IPS DF 6.9 (cell line): ENCODE measurements around the gene TIPIN.
A peak's percentile ranks its signal among the peaks of the same experiment; 100 is the strongest.

Experiments
- DNase-seq: peaks from one replicate; pipeline ENCODE4 v3.0.0-alpha.2; 2013; ENCODE audit warnings: low read depth, low spot score
- H3K27ac ChIP-seq: one replicate; pipeline ENCODE4 v1.5.1; 2013; ENCODE audit warnings: low read length, control low read depth
- H3K27me3 ChIP-seq: 2 replicates; pipeline ENCODE4 v1.6.1; 2013; ENCODE audit warnings: mild to moderate bottlenecking, low read length; ENCODE audit not compliant: control insufficient read depth, insufficient read depth
- H3K36me3 ChIP-seq: 2 replicates; pipeline ENCODE4 v1.6.1; 2013; ENCODE audit warnings: low read length; ENCODE audit not compliant: control insufficient read depth, insufficient read depth
- H3K4me1 ChIP-seq: 2 replicates; pipeline ENCODE4 v1.6.1; 2013; ENCODE audit warnings: low read length; ENCODE audit not compliant: control insufficient read depth, insufficient read depth
- H3K4me3 ChIP-seq: 2 replicates; pipeline ENCODE4 v1.5.1; 2013; ENCODE audit warnings: mild to moderate bottlenecking, low read length
- H3K9me3 ChIP-seq: 2 replicates; pipeline ENCODE4 v1.6.1; 2013; ENCODE audit warnings: low read length, inconsistent platforms; ENCODE audit not compliant: control insufficient read depth, insufficient read depth
- WGBS: extraction: QIAGEN DNeasy Blood & Tissue Kit; methylation state at CpG from one replicate; pipeline ENCODE4 v1.1.7; 2013; ENCODE audit warnings: mixed read lengths, missing lambda C conversion rate; ENCODE audit not compliant: insufficient read length, insufficient coverage; 5-methylcytosine and 5-hydroxymethylcytosine counted together

Gene TIPIN, protein sequence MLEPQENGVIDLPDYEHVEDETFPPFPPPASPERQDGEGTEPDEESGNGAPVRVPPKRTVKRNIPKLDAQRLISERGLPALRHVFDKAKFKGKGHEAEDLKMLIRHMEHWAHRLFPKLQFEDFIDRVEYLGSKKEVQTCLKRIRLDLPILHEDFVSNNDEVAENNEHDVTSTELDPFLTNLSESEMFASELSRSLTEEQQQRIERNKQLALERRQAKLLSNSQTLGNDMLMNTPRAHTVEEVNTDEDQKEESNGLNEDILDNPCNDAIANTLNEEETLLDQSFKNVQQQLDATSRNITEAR

GRCh38 chr15:66356359-66357236 lies at the start of gene TIPIN:
Gene TIPIN (minus strand): TSS chr15:66356685. CDS start chr15:66352947, 3,738 bp downstream.
- Histone ChIP-seq H3K27ac (no peak within 1 kb of the TSS), H3K4me3 (peak within 1 kb of the TSS; percentile 68; the same call in 1 of the 2 replicates), H3K27me3 (no peaks in the 10 kb centered on the region), H3K4me1 (no peaks in the 10 kb centered on the region), H3K9me3 (no peaks in the 10 kb centered on the region), H3K36me3 (no peaks in the 10 kb centered on the region)
- no CpG with 5 or more reads among the region's 51 CpGs for WGBS
- peak; percentile 85 for DNase-seq

- H3K4me1 ChIP-seq = peaks cover 4% of the 10 kb centered on the region; the same call in 1 of the 2 replicates
- WGBS = no CpG with 5 or more reads among the region's 3 CpGs
- no peaks in the 10 kb centered on the region for H3K9me3 ChIP-seq
- H3K27me3 ChIP-seq = no peaks in the 10 kb centered on the region
- no peak overlapping the region for H3K4me3 ChIP-seq
- DNase-seq = no peak
- H3K36me3 ChIP-seq = no peaks in the 10 kb centered on the region
- H3K27ac ChIP-seq = peak overlapping the region; percentile 19
Observed at GRCh38 chr15:66405615-66406014, 49.1 kb upstream of the TIPIN start.

GRCh38 chr15:66405007-66405406 lies 48.5 kb upstream of the TIPIN start:
- DNase-seq = no peak
- H3K9me3 ChIP-seq = no peaks in the 10 kb centered on the region
- no peaks in the 10 kb centered on the region for H3K27me3 ChIP-seq
- H3K4me3 ChIP-seq = no peak overlapping the region
- no CpG with 5 or more reads among the region's 2 CpGs for WGBS
- H3K27ac ChIP-seq = peak overlapping the region; percentile 19
- H3K36me3 ChIP-seq = no peaks in the 10 kb centered on the region
- peaks cover 4% of the 10 kb centered on the region; the same call in 1 of the 2 replicates for H3K4me1 ChIP-seq

- peak; percentile 83 for DNase-seq
- Histone ChIP-seq H3K9me3 (no peaks in the 10 kb centered on the region), H3K36me3 (no peaks in the 10 kb centered on the region), H3K27me3 (no peaks in the 10 kb centered on the region), H3K4me1 (peaks cover 4% of the 10 kb centered on the region; the same call in 1 of the 2 replicates), H3K4me3 (no peak overlapping the region), H3K27ac (peak overlapping the region; percentile 19)
- WGBS = no CpG with 5 or more reads among the region's 7 CpGs
Observed at GRCh38 chr15:66404532-66404931, 48.0 kb upstream of the TIPIN start.

GRCh38 chr15:66404122-66404521 lies 47.6 kb upstream of the TIPIN start:
- no peak for DNase-seq
- Histone ChIP-seq H3K27me3 (no peaks in the 10 kb centered on the region), H3K4me3 (no peak overlapping the region), H3K9me3 (no peaks in the 10 kb centered on the region), H3K4me1 (peaks cover 4% of the 10 kb centered on the region; the same call in 1 of the 2 replicates), H3K36me3 (no peaks in the 10 kb centered on the region), H3K27ac (no peak overlapping the region)
- no CpG with 5 or more reads among the region's 8 CpGs for WGBS

DNA sequence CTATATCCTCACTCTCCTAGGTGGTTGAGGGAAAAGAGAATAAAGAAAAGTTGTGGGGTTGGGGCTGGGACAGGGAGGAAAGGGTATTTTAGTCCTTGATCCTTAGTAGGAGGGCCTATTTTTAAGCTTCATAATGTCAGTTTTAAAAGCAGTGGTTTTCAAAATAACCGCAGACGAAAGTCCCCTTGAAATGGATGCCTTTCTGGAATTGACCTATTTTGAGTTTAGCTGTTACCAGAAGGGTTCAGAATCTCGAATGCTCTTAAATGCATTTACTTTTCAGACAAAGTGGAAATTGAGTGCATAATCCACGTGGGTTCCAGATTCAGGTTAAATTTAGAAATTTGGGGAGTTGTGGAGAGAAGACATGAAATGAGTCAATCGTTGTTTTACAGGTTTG lies 46.8 kb upstream of the TIPIN start:
- no peak for DNase-seq
- no peak overlapping the region for H3K27ac ChIP-seq

GRCh38 chr15:66402761-66403284 lies 46.3 kb upstream of the TIPIN start:
- Histone ChIP-seq H3K9me3 (no peaks in the 10 kb centered on the region), H3K27me3 (no peaks in the 10 kb centered on the region), H3K36me3 (no peaks in the 10 kb centered on the region), H3K27ac (no peak overlapping the region), H3K4me3 (no peak overlapping the region), H3K4me1 (peaks cover 1% of the 10 kb centered on the region; the same call in 1 of the 2 replicates)
- DNase-seq = no peak
- no CpG with 5 or more reads among the region's 3 CpGs for WGBS

More for the DNA sequence above, 46.8 kb upstream of the TIPIN start:
- Histone ChIP-seq H3K36me3 (no peaks in the 10 kb centered on the region), H3K27me3 (no peaks in the 10 kb centered on the region), H3K4me1 (peaks cover 1% of the 10 kb centered on the region; the same call in 1 of the 2 replicates), H3K9me3 (no peaks in the 10 kb centered on the region), H3K4me3 (no peak overlapping the region)
- WGBS = no CpG with 5 or more reads among the region's 5 CpGs

- Histone ChIP-seq H3K4me3 (no peak overlapping the region), H3K27me3 (no peaks in the 10 kb centered on the region), H3K27ac (no peak overlapping the region), H3K9me3 (no peaks in the 10 kb centered on the region), H3K36me3 (no peaks in the 10 kb centered on the region), H3K4me1 (peaks cover 1% of the 10 kb centered on the region; the same call in 1 of the 2 replicates)
- no CpG with 5 or more reads among the region's 8 CpGs for WGBS
- no peak for DNase-seq
Observed at GRCh38 chr15:66401130-66402021, 44.9 kb upstream of the TIPIN start.

DNA sequence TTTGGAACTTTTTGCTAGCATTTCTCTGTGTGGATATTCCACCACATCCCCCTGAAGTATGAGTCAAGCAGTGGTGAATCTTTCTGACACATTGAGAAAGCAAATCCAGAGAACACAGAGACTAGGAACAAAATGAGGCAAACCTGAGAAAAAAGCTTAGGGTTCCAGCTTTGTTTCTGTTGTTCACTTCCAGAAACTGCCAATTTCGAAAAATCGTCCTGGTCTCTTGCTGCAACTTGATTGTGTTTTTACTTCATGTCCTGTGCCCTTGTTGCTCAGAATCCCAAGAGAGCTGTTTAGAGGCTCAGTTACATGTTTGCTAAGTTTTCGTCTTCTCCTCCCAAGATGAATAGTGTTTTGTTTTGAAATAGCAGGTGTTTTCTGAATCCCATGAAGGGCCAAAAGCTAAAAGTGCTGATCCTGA lies 43.9 kb upstream of the TIPIN start:
- Histone ChIP-seq H3K36me3 (no peaks in the 10 kb centered on the region), H3K4me3 (no peak overlapping the region), H3K9me3 (no peaks in the 10 kb centered on the region), H3K4me1 (peaks cover 1% of the 10 kb centered on the region; the same call in 1 of the 2 replicates), H3K27ac (no peak overlapping the region), H3K27me3 (no peaks in the 10 kb centered on the region)
- no CpG with 5 or more reads among the region's 3 CpGs for WGBS
- no peak for DNase-seq
